ENCODE results near the gene SLC34A3.

Gene SLC34A3

DNA sequence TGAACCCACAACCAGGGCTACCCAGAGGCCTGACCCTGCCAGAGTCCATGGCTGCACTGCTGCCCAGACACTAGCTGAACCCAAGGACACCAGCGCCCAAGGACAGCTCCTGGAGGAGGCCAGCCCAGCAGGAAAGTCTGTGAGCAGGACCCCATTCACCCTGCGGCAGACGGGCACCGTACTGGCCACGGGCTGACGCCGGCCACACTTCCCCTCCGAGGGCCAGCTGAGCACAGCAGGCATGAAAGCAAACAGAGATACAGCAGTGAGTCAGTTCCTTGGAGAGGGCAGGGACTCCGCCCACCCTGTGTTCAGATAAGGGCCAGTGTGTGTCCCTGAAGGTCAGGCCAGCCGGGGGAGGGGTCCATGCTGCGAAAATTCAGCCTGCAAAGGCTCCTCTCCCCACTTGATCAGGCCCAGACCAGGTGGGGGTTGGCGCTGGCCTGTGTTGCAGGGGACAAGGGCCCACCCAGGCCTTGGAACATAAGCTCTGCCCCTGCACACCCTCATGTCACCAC, 11.9 kb upstream of the SLC34A3 start:
- DNase-seq, result no peak

DNA sequence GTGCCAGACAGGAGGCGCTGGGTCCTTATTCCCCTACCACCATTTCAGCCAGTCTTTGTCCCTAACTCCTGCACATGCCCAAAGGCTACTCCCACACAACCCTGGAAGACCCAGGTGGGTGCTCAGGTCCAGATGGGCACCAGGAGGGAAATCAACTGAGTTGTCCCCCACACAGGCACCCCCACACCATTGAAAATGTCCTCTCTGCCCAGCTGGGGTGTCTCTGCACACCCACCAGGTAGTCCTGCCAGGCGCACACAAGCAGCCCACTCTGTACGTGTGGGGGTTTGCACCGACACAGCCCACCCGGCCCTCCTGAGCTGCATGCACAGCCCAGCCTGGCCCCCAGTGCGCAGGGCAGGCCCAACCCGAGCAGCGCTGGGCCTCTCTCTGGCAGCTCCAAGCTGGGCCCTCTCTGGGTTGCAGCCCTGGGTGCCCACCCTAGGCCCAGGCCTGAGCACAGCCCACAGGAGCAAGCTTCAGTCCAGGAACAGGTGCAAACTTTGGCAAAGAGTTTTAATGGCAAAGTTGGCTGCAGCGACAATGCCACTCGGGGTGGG, 10.9 kb upstream of the SLC34A3 start:
- DNase-seq, result no peak

DNA sequence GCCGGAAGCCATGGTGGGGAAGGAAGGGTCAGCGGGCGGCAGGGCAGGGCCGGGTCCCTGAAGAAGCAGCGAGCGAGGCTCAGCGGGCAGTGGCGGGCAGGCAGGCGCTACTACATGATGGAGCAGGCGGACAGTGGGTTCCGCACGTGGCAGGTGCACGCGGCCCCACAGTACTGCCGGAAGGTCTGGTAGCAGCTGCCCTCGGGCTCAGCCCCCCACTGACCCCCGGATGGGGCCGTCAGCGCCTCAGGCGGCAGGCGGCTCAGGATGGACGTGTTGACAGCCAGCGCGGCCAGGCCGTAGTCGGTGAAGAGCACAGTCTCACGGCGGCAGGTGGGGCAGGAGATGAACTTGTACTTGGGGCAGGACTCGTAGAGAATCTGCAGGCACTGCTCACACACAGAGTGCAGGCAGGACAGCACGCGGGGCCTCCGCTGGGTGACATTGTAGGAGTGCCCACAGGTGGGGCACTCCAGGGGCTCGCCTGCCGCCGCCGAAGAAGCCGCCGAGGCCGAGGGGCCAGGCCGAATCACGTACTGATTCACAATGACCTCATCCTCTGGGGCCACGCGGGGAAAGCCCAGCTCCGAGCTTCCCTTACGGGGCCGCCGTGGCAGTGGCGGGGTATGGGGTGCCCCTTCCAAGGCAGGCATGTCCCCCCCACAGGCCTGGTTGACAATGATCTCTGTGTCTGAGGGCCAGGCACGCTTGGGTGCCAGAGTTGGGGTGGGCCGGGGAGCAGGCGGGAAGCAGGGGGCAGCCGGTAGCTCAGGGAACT, 10.2 kb upstream of the SLC34A3 start:
- no peak for DNase-seq

DNA sequence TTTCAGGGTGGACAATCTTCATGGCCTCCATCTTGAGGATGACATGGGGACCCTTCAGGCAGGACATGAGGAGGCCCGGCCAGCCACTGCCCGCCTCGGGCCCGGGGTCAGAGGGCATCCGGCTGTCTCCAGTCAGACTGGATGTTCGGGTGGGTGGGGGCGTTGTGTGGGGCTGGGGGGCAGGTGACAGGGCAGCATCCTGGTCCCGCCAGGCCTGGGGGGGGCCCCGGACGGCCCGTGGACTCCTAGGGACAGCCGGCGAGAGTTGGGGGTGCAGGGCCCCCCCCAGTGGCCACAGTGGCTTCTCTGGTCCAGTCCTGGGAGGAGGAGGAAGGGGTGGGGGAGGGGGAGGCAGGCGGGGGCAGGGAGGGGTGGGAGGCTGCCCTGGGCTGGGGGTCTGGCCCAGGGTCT, 9.6 kb upstream of the SLC34A3 start:
- no peak for DNase-seq

DNA sequence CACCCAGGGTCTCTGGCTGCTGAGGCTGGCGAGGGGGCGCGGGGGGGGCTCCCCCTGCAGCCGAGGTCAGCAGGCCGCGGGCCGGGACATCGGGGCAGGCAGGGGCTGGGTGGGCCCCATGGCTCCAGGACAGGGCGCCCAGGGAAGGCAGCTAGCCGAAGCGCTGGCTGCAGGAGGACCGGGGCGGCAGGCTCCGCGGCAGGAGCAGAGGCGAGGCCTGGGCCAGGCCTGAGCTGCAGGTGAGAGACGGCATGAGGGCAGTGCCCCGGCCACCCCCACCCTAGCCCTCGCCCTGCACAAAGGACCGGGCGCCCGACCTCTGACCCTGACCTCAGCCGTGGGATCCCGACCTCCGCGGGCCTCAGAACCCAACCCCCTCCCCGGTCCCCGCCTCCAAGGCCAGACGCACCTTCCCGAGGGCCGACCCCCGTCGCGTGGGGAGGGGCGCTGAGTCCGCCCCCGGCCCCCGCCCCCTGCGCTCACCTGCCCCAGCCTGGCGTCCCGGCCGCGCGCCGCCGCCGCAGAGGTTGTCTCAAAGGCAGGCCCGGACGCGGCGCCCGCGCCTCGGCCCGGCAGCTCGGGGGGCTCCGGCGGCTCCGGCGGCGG, 9.1 kb upstream of the SLC34A3 start:
- no peak for DNase-seq

DNA sequence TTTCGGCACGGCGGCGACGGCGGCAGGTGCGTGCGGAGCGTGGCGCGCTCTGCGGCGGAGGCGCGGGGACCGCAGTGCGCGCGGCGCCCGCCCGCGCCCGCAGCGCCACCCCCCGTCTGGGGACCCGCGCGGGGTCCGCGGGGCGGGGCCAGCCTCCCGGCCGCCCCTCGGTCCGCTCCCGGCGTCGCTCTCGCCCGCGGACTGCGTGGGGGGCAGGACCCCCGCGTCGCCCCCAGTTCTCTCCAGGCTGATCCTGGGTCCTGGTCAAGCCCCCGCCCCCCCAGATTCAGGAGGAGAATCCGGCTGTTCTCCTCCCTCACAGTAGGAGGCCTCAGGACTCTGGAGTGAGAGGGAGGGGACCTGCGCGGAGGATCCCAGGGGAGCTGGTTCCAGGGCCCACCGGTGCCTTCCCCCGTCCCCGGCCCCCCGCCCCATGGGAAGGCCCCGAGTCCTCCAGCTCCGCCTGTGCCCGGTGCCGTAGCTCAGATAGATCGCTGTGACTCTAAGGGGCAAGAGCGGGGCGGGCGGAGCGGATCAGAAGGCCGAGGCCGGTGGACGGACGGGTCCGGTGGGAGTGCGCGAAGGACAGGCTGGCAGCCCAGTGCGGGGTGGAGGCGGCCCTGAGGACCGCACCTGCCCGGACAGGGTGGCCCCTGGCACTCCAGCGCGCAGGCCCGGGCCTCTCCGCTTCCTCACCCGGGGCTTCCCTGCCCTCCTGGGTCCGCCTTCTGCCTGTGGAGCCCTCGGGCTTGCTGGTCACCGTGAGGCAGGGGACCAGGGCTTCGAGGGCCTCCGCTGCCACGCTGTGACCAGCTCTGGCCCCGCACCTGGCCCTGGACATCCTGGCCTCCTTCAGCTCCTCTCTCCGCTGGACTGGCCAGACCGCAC, 8.3 kb upstream of the SLC34A3 start, which contains the start of gene RNF208:
Gene RNF208, minus strand, starts transcription at position 51 of the 888 bp plus-strand sequence. CDS start 1,028 bp downstream, outside the sequence.
- DNase-seq, result no peak

DNA sequence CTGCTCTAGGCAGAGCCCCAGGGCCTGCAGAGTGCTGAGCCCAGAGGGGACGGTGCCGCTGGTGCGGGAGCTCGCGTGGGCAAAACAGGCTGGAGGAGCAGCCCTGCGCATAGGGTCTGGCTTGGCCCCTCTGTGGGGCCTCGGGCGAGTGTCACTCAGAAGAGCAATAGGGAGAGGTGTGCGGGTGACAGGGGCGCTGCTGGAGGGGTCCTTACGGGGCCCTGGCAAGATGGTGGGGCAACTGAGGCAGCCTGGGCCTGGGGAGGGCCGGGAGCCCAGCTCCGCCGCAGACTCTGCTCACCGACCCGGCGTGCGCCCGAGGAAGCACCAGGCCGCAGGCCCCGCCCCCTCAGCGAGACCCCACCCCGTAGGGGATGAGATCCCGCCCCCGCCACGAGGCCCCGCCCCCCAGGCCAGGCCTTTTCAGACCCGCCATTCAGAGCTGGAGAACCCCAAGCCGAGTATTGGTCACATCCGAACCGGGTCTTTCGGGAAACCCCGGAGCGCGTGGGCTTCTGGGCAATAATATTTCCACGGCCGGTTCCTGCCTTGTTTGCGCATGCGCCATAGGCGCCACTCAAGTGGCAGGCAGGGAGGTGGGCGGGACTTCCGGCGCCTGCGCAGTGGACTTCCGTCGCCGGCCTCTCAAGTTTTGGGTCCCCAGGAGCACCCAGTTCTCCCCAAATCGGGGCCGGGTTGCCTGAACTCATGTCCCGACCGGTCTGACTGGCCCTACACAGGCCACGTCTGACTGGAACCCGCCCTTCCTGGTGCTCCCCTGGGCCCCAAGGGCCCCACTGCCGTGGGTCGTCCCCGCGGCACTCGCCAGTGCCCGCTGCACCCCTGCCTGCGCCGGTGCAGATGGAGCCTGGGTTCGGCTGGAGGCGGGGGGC, 7.4 kb upstream of the SLC34A3 start:
- DNase-seq, result peak; percentile 98

DNA sequence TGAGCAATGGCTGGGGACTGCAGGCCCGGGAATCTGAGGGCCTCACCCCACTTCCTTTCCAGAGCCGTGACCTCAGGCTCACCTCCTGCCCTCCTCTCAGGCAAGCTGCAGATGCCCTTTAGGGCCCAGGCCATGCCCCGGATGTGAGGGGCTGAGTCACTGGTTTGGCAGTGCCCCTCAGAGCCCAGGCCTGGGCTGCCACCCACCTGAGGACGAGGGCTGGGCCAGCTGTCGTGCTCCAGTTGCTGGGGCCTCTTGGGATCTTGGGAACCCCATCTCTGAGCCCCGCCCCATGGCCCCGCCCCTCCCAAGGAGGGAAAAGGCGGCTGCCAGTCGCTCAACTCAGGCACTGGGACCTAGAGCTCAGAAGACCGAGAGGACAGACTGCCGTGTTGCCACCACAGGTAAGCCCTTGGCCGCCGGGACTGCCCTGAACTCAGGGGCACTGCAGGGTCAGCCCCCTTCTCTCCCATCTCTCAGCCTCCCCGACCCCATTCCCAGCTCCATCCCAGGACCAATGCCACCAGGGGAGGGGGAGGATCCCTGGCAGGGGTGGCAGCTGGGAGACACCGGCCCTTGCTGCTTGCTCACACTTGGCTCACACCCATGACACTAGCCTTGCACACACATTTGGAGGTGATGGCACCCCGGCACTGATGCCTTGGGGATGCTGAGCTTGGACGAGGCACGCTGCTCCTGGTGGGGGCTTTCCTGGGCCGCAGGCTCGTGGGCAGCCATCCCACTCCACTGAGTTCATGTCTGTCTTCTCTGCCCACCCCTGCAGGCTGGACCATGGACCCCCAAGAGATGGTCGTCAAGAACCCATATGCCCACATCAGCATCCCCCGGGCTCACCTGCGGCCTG, 5.6 kb upstream of the SLC34A3 start, which contains the start of gene CYSRT1:
Gene CYSRT1, plus strand, starts transcription at position 345 of the 865 bp plus-strand sequence. Its CDS starts 448 bp downstream, at position 793.
- DNase-seq, result no peak

DNA sequence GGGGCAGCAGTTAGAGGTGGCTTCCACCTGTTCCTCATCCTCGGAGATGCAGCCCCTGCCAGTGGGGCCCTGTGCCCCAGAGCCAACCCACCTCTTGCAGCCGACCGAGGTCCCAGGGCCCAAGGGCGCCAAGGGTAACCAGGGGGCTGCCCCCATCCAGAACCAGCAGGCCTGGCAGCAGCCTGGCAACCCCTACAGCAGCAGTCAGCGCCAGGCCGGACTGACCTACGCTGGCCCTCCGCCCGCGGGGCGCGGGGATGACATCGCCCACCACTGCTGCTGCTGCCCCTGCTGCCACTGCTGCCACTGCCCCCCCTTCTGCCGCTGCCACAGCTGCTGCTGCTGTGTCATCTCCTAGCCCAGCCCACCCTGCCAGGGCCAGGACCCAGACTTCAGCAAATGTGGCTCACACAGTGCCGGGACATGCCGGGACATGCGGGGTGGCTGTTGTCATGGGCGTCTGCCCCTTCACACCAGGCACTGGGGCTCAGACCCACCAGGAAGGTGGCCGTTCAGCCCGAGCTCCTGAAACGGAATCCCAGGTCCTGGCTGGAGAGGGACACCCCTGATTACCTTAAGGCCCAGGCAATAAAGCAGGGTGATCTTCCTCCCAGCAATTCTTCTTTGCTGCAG, 4.9 kb upstream of the SLC34A3 start:
- DNase-seq, result no peak

DNA sequence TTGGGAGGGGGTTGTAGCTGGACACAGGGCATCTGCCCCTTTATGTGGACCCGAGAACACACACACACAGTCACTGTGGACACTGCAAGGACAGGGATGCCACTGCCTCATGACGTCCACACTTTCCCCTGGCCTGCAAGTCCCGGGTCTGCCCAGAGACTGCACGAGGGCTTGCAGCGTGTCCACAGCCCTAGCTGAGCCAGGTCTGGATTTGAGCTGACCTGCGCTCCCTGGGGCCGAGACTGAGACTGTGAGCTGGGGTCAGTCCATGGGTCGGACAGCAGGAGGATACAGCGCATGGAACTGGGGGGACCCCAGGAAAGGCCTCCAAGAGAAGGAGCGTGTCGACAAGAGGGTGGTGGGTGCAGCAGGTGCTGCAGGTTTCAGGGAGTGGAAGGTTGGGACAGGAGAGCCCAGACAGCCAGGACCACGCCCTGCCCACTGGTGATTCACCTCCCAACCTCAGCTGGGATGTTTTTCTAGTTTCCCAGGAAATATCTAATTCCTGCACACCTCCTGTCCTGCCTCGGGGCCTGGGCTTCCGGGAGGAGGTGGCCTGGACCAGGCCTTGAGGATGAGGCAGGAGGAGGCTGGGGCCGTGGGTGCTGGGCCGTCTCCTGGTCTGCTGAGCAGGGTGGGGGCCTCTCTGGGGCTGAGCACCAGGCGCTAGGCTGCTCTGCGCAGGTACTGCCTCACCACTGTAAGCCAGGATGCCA, 4.2 kb upstream of the SLC34A3 start:
- no peak for DNase-seq

DNA sequence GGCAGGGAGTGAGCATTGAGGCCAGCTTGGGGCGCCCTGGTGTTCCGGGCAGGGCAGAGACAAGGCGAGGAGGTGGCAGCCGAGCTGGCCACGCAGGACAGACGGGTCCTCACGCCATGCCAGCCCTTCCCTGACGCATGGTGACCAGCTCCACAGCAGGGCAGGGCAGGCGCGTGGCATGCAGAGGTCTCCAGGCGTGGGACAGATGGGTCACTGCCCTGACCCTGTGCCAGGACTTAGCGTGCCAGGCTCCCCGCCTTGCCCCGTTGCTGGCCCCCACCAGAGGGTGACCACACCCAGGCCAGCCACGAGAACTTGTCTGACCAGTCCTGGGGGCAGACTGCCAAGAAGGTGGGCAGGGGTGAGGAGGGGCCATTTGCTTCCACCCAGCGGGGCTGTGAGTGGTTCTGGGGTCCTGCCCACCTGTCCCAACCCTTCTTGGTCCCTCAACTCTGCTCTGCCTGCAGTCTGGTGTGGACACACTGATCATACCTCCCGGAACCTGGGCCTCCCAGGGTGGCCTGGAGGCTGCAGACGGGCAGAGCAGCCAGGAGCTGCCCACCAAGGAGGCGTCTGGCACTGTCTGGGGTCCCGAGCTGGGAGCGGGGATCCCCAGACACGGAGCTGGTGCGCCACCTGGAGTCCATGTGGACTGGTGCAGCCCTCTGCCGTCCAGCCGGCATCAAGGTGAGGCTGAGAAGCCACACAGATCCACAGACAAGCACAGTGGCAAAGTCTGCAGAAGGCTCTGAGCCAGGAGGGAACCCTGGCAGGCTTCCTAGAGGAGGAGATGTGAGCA, 3.4 kb upstream of the SLC34A3 start, which contains the start of gene RNF224:
Gene RNF224, plus strand, starts transcription at position 449 of the 799 bp plus-strand sequence. CDS start 834 bp downstream, outside the sequence.
- peak; percentile 60 for DNase-seq

DNA sequence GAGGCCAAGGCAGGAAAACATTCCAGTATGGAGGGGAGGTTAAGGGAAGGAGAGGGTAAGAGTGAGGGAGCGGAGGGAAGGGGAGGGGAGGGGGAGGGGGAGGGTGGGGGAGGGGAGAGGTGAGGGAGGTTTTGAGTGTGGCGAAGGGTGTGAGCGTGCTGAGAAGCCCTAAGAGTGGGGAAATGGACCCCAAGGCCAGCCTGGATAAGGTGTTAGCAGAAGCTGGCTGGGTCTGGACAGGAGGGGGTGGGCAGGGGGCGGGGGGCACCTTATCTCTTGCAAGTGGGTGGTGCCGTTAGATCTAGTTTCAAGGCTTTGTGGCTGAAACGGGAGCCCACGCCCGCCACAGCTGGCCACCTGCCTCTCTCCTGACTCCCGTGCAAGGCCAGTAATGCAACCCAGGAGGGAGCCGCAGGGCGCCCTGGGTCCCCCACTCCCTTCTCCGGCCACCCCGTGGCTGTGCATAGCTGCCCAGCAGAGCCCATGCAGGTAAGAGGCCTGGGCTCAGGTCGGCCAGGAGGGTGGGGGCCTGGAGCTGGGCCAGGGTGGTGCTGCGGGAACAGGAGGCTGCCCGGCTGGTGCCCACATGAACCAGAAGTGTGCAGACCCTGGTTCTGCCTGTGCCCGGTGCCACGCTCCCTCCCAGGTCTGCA, 2.7 kb upstream of the SLC34A3 start:
- DNase-seq, result no peak

DNA sequence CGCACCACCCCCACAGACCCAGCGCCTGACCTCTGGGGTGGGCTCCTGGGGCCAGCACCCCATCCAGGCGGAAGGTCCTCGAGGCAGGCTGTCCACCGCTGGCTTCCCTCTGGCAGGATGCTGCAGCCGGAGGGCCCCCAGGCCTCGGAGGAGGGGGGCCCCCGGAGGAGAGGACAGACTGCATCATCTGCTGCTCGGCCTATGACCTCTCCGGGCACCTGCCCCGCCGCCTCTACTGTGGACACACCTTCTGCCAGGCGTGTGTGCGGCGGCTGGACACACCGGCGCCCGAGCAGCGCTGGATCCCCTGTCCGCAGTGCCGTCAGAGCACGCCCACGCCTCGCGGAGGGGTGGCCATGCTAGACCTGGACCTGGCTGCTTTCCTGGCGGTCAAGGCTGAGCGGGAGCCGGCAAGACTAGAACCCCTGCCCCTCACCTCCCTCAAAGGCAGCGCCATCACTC, 2.2 kb upstream of the SLC34A3 start:
- DNase-seq, result no peak

DNA sequence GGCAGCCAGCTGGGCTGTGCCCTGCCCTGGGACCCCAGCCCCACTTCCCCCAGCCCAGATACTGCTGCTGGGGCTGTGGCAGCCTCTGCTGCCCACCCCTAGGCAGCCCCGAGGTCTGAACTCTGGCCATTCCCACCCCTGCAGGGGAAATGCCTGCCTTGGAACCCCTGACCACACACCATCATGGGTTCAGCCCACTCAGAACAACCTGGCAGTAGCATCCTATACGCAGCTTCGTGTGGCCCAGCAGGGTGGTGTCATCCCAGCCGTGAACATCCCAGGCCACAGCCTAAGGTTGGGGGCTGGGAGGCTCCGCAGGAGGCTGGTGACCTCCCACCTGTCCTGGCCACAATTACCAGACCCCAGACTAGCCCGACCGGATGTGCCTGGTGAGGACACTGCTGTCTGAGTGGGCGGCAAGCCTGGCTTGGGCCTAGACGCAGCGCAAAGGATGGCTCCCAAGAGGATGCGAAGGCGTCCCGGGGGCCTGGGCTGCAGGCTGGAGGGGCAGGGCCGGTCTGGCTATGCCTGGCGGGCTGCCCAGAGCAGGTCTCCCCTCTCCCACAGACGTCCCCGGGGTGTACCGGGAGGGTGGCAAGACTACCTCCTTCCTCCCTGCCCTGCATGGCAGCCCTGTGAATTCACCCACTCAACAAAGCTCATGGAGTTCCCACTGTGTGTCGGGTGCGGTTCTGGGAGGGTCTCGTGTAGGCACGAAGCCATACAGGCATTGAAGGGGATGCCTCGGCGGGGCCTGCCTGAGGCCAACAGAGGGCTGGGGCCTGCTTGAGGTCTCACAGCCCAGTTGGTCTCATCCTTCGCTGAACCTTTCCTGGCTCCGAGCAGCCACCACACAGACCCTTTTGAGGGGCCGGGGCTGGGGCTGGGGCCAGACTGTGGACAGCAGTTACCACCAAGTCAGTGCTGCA, 1.5 kb upstream of the SLC34A3 start:
- no peak for DNase-seq

DNA sequence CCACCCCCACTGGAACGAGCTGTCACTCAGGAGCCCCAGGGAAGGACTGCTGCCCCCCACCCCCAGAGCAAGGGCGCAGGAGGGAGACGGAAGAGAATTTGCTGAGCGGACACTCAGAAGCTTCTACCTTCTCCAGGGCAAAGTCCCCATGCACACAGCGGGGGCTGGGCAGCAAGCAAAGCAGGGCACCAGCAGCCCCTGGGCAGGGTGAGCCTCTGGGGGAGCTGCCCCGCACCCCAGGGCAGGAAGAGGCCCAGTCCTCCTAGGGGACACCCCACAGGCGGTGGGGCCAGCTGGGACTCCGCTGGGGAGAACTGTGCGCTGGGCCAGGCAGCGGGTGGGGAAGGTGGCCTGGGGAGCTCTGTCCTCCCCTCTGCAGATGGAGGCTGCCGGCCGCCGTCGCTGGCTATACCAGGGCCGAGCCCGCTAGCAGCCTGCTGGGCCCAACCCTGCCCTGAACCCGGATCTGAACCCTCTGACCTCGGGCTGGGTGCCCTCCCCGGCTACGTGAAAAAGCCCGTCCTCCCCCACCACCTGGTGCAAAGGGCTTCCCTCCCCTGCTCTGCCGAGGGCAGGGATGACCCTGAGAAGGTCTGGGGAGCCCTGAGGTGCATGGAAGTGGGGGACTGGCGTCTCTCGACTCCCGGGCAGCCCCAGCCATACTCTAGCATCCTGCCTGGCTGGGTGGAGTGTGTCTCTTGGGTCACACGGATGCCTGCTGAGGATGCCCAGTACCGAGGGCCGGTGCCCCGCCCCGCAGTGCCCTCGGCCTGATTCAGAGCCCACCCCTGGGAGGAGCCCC, 597 bp upstream of the SLC34A3 start:
- DNase-seq, result no peak

Measured in NCI-H1092 (cell line).